Cardiac fibroblast (primary cell): Measurements from ENCODE around the gene TEK.

Experiments used
- DNase-seq, 2 donors: peaks; one replicate each; pipeline versions ENCODE4 v3.0.0 to v3.0.0-alpha.2; 2010; ENCODE audit warnings: low read depth in 2 of 2
- H3K4me3 ChIP-seq, 2 donors: replicated peaks in 1 of 2; 1 replicate in 1 of 2; 2 replicates in 1 of 2; pipeline ENCODE4 v1.5.1; 2011; ENCODE audit warnings: low read depth in 2 of 2, low read length in 2 of 2, mild to moderate bottlenecking in 2 of 2, moderate library complexity in 1 of 2
- TF ChIP-seq, protein P1 (sequence below): IDR thresholded peaks from one replicate; pipeline ENCODE4 v1.5.1; 2011; ENCODE audit warnings: low read depth, mild to moderate bottlenecking, low read length, inconsistent platforms

Gene TEK

GRCh38 chr9:27133817-27134216 is 24.8 kb downstream of the TEK start:
- no peak overlapping the region for H3K4me3 ChIP-seq
- DNase-seq: no peak

DNA sequence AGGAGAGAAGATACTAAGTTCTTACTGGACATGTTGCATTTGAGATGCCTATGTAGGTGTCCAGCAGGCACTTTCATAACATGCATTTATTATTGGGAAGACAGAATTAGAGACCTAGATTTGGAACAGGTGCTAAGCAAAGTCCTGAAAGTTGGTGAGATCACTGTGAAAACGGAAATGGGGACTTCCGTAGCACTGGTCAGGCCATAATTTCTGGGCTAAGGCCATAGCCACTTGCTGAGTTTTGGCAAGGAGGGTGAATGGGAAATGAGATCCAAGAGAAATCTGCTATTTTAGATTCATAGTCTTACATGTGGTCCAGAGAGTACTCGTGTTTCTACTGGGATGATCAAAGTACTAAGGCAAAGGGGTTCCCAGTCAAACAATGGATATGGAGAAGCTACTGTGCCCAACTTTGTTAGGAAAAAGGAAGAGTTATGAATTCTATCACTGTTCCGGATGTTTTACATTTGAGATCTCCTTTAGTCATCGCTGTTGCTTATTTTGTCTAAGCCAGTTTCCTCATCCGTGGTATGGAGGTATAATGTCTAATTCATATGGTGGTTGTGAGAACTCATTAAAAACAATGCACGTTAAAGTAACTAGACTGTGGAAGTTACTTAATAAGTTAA is 33.4 kb downstream of the TEK start:
- TF ChIP-seq, protein P1, sequence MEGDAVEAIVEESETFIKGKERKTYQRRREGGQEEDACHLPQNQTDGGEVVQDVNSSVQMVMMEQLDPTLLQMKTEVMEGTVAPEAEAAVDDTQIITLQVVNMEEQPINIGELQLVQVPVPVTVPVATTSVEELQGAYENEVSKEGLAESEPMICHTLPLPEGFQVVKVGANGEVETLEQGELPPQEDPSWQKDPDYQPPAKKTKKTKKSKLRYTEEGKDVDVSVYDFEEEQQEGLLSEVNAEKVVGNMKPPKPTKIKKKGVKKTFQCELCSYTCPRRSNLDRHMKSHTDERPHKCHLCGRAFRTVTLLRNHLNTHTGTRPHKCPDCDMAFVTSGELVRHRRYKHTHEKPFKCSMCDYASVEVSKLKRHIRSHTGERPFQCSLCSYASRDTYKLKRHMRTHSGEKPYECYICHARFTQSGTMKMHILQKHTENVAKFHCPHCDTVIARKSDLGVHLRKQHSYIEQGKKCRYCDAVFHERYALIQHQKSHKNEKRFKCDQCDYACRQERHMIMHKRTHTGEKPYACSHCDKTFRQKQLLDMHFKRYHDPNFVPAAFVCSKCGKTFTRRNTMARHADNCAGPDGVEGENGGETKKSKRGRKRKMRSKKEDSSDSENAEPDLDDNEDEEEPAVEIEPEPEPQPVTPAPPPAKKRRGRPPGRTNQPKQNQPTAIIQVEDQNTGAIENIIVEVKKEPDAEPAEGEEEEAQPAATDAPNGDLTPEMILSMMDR: no peak
- no peak for DNase-seq
- H3K4me3 ChIP-seq: no peak overlapping the region

More at GRCh38 chr9:27133817-27134216, 24.8 kb downstream of the TEK start:
- TF ChIP-seq, protein P1: no peak

DNA sequence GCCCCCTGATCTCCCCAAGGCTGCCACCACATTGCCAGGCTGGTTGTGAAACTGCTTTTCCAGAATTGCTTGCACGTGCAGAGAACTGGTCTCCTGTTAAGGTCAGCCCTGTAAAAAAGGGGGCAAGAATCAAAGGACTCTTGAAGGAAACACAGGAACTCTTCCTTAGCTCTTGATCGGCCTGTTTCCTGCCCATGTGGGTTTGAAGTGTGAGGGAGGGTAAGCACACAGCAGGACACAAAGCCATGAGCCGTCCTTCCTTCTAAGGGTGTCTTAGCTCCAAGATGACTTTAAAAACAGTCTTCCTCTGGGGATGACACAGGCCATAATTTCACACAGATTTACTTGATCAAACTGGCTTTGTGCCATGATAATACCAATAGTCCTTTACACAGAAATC is 36.1 kb downstream of the TEK start:
- no peak overlapping the region for H3K4me3 ChIP-seq
- DNase-seq: no peak
- TF ChIP-seq, protein P1: no peak

DNA sequence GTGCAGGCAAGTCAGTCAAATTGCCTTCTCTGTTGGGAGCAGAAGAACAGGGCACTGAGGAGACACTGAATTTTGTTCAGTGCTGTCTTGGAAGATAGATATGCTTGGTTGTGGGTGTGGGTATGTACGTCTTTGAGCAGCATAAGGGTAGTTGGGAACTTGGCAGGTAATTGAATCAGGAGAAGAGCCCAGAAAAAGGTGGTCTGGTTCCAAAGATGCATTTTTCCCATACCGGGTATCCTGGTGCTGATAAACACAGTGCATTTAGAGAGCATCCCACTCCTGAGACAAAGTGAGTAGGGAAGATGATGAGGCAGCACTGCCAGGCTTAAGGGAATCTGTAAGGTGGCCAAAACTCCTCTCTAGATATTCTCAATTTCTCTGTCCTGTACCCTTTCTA is 40.6 kb downstream of the TEK start:
- no peak for DNase-seq
- TF ChIP-seq, protein P1: no peak
- no peak overlapping the region for H3K4me3 ChIP-seq

- DNase-seq: peak; percentile 33 to 88
- TF ChIP-seq, protein P1: no peak
- H3K4me3 ChIP-seq: no peak overlapping the region
Observed at GRCh38 chr9:27150746-27151406, 41.9 kb downstream of the TEK start.

GRCh38 chr9:27151693-27152404 is 42.8 kb downstream of the TEK start:
- peak; percentile 81 to 85 for DNase-seq
- TF ChIP-seq, protein P1: no peak
- no peak overlapping the region for H3K4me3 ChIP-seq
